HepG2 (cell line): ENCODE measurements around the gene STYXL1. TPM values are rescaled to one million over a fixed set of nuclear protein-coding genes. Genes with fewer than 3 reads are reported as not detected.

Experiments used
- AKNA ChIP-seq: sonication (generic); formaldehyde crosslinking; IDR thresholded peaks from 2 replicates; pipeline ENCODE4 v1.4.0; 2020; ENCODE audit warnings: missing genetic modification reagents, borderline replicate concordance
- BHLHE40 ChIP-seq: IDR thresholded peaks from 2 replicates; pipeline ENCODE4 v1.6.1; 2011; ENCODE audit warnings: low read length, improper control_type of control experiment
- FOSL1 ChIP-seq: sonication (generic); formaldehyde crosslinking; IDR thresholded peaks from 2 replicates; pipeline ENCODE4 v1.9.0; 2021; ENCODE audit warnings: missing genetic modification reagents, borderline replicate concordance
- FOSL2 ChIP-seq: sonication (generic); formaldehyde crosslinking; IDR thresholded peaks from 2 replicates; pipeline ENCODE4 v1.4.0; 2020; ENCODE audit warnings: missing genetic modification reagents
- FOXK1 ChIP-seq: sonication (generic); formaldehyde crosslinking; IDR thresholded peaks from 2 replicates; pipeline ENCODE4 v1.4.0; 2020; ENCODE audit warnings: low read depth, missing genetic modification reagents, borderline replicate concordance
- GABPA ChIP-seq, 2 experiments: IDR thresholded peaks; 2 replicates each; pipeline ENCODE4 v1.6.1; 2011 to 2016; ENCODE audit warnings: low read depth in 2 of 2, low read length in 1 of 2, missing biosample characterization in 1 of 2, missing genetic modification characterization in 1 of 2
- MNT ChIP-seq: fragments of 450-650 bp; IDR thresholded peaks from 2 replicates; pipeline ENCODE4 v1.6.1; 2016
- NFIC ChIP-seq: IDR thresholded peaks from 2 replicates; pipeline ENCODE4 v1.6.1; 2012; ENCODE audit warnings: mild to moderate bottlenecking, low read length, inconsistent platforms
- PHF20 ChIP-seq: sonication (generic); formaldehyde crosslinking; IDR thresholded peaks from 2 replicates; pipeline ENCODE4 v1.5.0; 2020; ENCODE audit warnings: mild to moderate bottlenecking, missing genetic modification reagents
- RCOR2 ChIP-seq: IDR thresholded peaks from 2 replicates; pipeline ENCODE4 v1.6.1; 2016; ENCODE audit warnings: missing biosample characterization, missing genetic modification reagents
- SCMH1 ChIP-seq: sonication (generic); formaldehyde crosslinking; IDR thresholded peaks from 2 replicates; pipeline ENCODE4 v1.9.0; 2021; ENCODE audit warnings: missing genetic modification reagents, mild to moderate bottlenecking, borderline replicate concordance
- SP4 ChIP-seq: sonication (generic); formaldehyde crosslinking; IDR thresholded peaks from 2 replicates; pipeline ENCODE4 v1.8.1; 2023; ENCODE audit warnings: mild to moderate bottlenecking, missing genetic modification reagents
- ZBTB46 ChIP-seq: sonication (generic); formaldehyde crosslinking; IDR thresholded peaks from 2 replicates; pipeline ENCODE4 v1.4.0; 2020; ENCODE audit warnings: mild to moderate bottlenecking, missing genetic modification reagents, borderline replicate concordance
- ZNF121 ChIP-seq: sonication (generic); formaldehyde crosslinking; IDR thresholded peaks from 2 replicates; pipeline ENCODE4 v1.5.0; 2020; ENCODE audit warnings: mild to moderate bottlenecking, missing genetic modification reagents
- ZNF260 ChIP-seq: sonication (generic); formaldehyde crosslinking; IDR thresholded peaks from 2 replicates; pipeline ENCODE4 v1.4.0; 2020; ENCODE audit warnings: missing genetic modification reagents, low read depth, mild to moderate bottlenecking, borderline replicate concordance
- ZNF354B ChIP-seq: sonication (generic); formaldehyde crosslinking; IDR thresholded peaks from 2 replicates; pipeline ENCODE4 v1.8.0; 2022; ENCODE audit warnings: mild to moderate bottlenecking, missing genetic modification reagents
- ZNF501 ChIP-seq: sonication (generic); formaldehyde crosslinking; IDR thresholded peaks from 2 replicates; pipeline ENCODE4 v1.5.1; 2020; ENCODE audit warnings: mild to moderate bottlenecking, moderate library complexity, missing genetic modification reagents
- ZNF530 ChIP-seq: sonication (generic); formaldehyde crosslinking; IDR thresholded peaks from 2 replicates; pipeline ENCODE4 v1.5.0; 2020; ENCODE audit warnings: low read depth, mild to moderate bottlenecking, missing genetic modification reagents
- ZNF768 ChIP-seq: sonication (generic); formaldehyde crosslinking; IDR thresholded peaks from 2 replicates; pipeline ENCODE4 v1.4.0; 2020; ENCODE audit warnings: missing genetic modification reagents
- ZNF773 ChIP-seq: sonication (generic); formaldehyde crosslinking; IDR thresholded peaks from 2 replicates; pipeline ENCODE4 v1.4.0; 2020; ENCODE audit warnings: missing genetic modification reagents, borderline replicate concordance
- ZNF790 ChIP-seq: sonication (generic); formaldehyde crosslinking; IDR thresholded peaks from 2 replicates; pipeline ENCODE4 v1.8.0; 2022; ENCODE audit warnings: missing genetic modification reagents, mild to moderate bottlenecking, borderline replicate concordance
- ZZZ3 ChIP-seq: sonication (generic); formaldehyde crosslinking; IDR thresholded peaks from 2 replicates; pipeline ENCODE4 v1.4.0; 2020; ENCODE audit warnings: missing genetic modification reagents, mild to moderate bottlenecking, borderline replicate concordance
- polyA plus RNA-seq, 8 experiments: library from polyadenylated mRNA; depleted of rRNA in 3 of 8; stranded (reverse) in 7 of 8; unstranded in 1 of 8; fragments of >200 nt; fragmentation: Illumina TruSeq in 4 of 8; extraction: Trizol in 4 of 8; gene quantifications; 2 replicates each; pipeline versions ENCODE4 v1.2.1 to v1.2.3, GENCODE V29; 2011 to 2016; ENCODE audit warnings: low read depth in 4 of 8, missing spikeins in 1 of 8, mixed read lengths in 1 of 8; ENCODE audit not compliant: insufficient read depth in 1 of 8
- total RNA-seq, 5 experiments: library from RNA; depleted of rRNA; stranded (reverse); fragments of >200 nt; fragmentation: Illumina TruSeq; extraction: Trizol; gene quantifications; 2 replicates each; pipeline ENCODE4 v1.2.3, GENCODE V29; 2016; ENCODE audit warnings: low read depth in 1 of 5

Gene STYXL1
- total and polyA plus RNA-seq, 2 of the 13 experiments (the other 11 are each of a cell fraction or from before 2014, with no cell fraction given): 23.9 to 38.3 TPM

- no peak for TF ChIP-seq AKNA (CRISPR knock-in tag)
- no peak for TF ChIP-seq ZNF768 (CRISPR knock-in tag)
- TF ChIP-seq ZNF354B: 0 out of 2 replicates have a peak, but pooled peaks have one; percentile 28
- TF ChIP-seq ZNF501 (CRISPR knock-in tag): no peak
- TF ChIP-seq ZNF121: no peak
- peak; percentile 23; the same call in 1 of the 2 replicates for TF ChIP-seq GABPA (IDR thresholded peaks at IDR 0.05; ENCODE audit: low read depth, low read length)
- TF ChIP-seq GABPA (CRISPR knock-in tag; IDR thresholded peaks at IDR 0.05; ENCODE audit: low read depth): no peak
- no peak for TF ChIP-seq FOSL1 (CRISPR knock-in tag)
- TF ChIP-seq ZNF260 (CRISPR knock-in tag): no peak
- 0 out of 2 replicates have a peak, but pooled peaks have one; percentile 64 for TF ChIP-seq ZNF773
- no peak for TF ChIP-seq FOXK1 (CRISPR knock-in tag)
- no peak for TF ChIP-seq ZNF790 (CRISPR knock-in tag)
- no peak for TF ChIP-seq RCOR2 (CRISPR knock-in tag)
- no peak for TF ChIP-seq ZZZ3
- no peak for TF ChIP-seq ZNF530 (CRISPR knock-in tag)
- no peak for TF ChIP-seq SP4 (CRISPR knock-in tag)
- TF ChIP-seq NFIC: no peak
- no peak for TF ChIP-seq FOSL2 (CRISPR knock-in tag)
- TF ChIP-seq PHF20 (CRISPR knock-in tag): no peak
- TF ChIP-seq BHLHE40: no peak
- TF ChIP-seq MNT: no peak
- TF ChIP-seq ZBTB46 (CRISPR knock-in tag): no peak
- no peak for TF ChIP-seq SCMH1 (CRISPR knock-in tag)
These were observed 442 bp downstream of the STYXL1 start (continued) for GRCh38 chr7:76047305-76047810.
